CD1c-positive myeloid dendritic cell (primary cell): Measurements from ENCODE around the gene C12orf56.
A peak's percentile ranks its signal among the peaks of the same experiment; 100 is the strongest.
"Not testable (repeated sequence)": the region's sequence is repeated elsewhere in the genome, so short reads cannot be mapped to it uniquely, and the experiment has no call there.

Experiments
- DNase-seq: peaks from one replicate; pipeline ENCODE4 v3.0.0-alpha.2; 2016; ENCODE audit errors: extremely low spot score

C12orf56 gene

GRCh38 chr12:64232196-64232595 lies 158.4 kb downstream of the C12orf56 start:
- no peak for DNase-seq

DNA sequence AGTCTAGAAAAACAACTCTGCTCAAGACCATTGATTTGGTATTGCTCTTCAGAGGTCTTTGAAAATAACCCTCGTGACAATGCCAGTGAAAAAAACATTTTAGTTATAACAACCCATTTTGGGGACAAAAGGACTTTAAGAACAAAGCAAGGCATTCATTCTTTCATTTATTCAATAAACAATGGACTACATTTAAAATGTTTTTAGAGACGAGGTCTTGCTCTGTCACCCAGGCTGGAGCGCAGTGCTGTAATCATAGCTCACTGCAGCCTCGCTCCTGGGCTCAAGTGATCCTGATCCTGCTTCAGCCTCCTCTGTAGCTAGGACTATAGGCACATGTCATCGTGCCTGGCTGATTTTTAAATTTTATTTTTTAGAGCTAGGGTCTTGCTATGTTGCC lies 160.8 kb downstream of the C12orf56 start:
- no peak for DNase-seq

DNA sequence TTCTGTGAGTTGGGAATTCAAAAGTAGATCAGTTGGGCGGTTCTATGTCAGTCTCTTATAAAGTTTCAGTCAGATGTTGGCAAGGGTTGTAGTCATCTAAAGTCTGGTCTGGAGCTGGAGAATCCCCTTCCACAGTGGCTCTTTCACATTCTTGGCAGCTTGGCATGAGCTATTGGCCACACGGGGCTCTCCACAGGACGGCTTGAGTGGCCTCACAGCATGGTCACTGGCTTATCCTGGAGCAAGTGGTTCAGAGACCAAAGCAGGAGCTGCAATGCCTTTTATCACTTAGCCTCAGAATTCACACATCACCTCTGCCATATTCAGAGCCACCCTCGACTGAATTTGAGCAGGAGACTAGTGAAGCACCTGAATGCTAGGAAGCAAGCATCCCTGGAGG lies 161.3 kb downstream of the C12orf56 start:
- DNase-seq: no peak

DNA sequence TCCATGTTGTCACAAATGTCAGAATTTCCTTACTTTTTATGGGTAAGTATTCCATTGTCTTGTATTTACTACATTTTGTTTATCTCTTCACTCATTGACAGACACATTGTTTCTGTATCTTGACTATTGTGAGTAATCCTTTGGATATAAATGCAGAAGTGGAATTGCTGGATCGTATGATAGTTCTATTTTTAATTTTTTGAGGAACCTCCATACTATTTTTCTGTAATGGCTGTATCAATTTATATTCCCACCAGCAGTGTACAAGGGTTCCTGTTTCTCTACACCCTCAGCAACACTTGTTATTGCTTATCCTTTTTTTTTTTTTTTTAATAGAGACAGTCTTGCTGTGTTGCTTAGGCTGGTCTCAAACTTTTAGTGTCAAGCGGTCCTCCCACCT lies 164.9 kb downstream of the C12orf56 start:
- peak; percentile 71 for DNase-seq

DNA sequence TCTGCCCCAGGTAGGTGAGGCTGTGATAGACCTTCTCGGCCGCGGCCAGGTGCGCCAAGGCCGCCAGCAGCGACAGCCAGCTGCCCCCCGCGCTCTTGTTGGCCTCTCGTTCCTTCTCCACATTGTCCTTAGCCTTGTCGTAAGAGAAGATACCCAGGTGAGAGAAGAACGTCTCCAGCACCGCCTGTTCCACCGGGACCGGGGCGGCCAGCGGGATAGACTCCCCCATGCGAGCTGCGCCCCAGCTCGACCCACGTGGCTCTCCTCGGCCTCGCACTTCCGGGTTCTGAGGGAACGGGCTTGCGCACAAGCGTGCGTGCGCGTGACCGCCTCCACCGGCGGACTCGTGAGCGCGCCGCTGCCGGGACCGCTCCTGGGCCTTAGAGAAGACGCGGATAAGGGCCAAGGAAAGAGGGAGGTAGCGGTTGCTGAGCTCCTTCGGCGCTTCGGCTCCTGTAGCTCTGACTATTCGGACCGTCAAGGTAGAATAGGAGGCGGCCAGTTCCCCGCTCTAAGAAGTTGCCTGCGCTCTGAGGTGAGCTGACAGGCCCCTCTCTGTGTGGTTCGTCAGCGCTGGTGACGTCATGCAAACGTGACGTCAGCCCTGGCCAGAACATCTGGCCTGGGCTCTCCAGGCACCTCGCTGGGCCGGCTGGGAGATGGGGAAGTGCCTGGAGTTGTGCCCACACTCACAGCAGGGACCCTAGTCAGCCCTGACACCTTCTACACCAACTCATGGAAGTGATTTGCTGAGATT lies 168.4 kb downstream of the C12orf56 start, which contains the start of gene KICS2:
Gene KICS2 (minus strand): TSS at position 288 of the 757 bp plus-strand sequence. CDS start 59 bp downstream, at position 229.
- DNase-seq: peak; percentile 97

DNA sequence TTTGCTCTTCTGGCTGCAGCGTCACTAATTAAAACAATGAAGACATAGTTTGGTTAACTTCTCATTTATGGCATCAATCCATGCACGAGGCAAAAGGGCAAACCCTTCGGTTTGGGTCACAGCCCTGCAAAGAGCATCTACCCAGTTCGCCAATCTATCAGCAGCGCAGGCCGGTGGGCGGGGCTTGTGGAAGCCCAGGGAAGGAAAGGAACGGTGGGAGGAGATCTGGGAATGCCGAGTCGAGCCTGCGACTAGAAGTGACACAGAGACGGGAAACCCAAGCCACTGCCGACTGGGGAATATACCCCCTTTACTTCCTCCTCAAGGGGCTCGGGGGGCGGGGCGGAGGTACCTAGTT lies 168.9 kb downstream of the C12orf56 start:
- peak; percentile 78 for DNase-seq

GRCh38 chr12:64220046-64220445 lies 170.5 kb downstream of the C12orf56 start:
- DNase-seq: no peak

GRCh38 chr12:64219145-64219544 lies 171.4 kb downstream of the C12orf56 start:
- DNase-seq: no peak

DNA sequence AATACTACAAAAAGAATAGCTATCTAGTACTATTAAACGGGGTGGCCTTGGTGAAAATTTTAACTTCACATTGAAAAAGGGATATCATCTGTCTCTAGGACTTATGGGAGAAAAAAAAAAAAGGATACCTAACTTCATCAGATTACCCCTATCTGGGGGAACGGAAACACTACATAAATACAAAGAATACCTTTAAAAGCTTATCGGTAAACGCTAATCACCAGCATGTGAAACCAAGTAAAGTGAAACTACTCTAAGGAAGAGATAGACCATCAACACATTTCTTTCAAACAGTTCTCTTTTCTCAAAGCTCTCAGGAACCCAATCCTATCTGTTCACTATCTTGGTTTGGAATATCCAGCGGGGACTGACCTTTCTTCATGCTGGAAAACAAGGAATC lies 172.0 kb downstream of the C12orf56 start:
- peak; percentile 9 for DNase-seq

GRCh38 chr12:64217643-64218042 lies 172.9 kb downstream of the C12orf56 start:
- DNase-seq: not testable (repeated sequence)

- no peak for DNase-seq
Measured at GRCh38 chr12:64216239-64216638, 174.3 kb downstream of the C12orf56 start.
